ENCODE results near the gene LYL1. TPM values are rescaled to one million over a fixed set of nuclear protein-coding genes. Genes with fewer than 3 reads are reported as not detected.

LYL1 gene
- total and polyA plus RNA-seq, 9 of the 15 experiments (the other 6 are each of a cell fraction or from before 2014, with no cell fraction given), result 1.3 to 266 (median 34.0) TPM

DNA sequence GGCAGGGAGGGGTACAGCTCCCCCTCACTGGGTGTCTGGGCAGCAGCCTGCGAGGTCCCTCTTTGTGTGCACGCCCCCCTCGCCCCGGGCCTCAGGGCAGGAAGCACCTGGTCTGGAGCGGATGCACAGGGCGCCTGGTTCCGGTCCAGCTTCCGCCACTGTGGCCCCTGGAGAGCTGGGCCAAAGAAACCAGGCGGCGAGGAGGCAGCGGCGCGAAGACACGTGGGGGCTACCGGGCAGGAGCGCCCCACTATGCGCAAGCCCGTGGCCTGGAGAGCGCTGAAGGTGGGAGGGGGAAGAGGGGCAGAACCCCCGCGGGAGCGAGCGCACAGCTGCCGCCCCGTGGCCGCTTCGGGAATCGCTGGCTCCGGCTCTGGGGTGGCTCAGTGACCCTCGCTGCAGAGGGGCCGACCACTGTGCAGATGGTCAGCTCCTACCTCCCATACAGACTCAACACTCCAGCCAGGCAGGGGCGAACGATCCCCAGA is 1.7 kb upstream of the LYL1 start (continued):
- TF ChIP-seq, protein P1, sequence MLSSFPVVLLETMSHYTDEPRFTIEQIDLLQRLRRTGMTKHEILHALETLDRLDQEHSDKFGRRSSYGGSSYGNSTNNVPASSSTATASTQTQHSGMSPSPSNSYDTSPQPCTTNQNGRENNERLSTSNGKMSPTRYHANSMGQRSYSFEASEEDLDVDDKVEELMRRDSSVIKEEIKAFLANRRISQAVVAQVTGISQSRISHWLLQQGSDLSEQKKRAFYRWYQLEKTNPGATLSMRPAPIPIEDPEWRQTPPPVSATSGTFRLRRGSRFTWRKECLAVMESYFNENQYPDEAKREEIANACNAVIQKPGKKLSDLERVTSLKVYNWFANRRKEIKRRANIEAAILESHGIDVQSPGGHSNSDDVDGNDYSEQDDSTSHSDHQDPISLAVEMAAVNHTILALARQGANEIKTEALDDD (IDR thresholded peaks at IDR 0.05), result no peak
- TF ChIP-seq KDM1A (IDR thresholded peaks at IDR 0.05) (no peak), ZNF274 (IDR thresholded peaks at IDR 0.05; ENCODE audit: borderline replicate concordance, low read depth, low read length) (no peak), TCF7 (IDR thresholded peaks at IDR 0.05; ENCODE audit: borderline replicate concordance) (no peak), MTA1 (IDR thresholded peaks at IDR 0.05; ENCODE audit: borderline replicate concordance) (0 out of 2 replicates have a peak, but pooled peaks have one; percentile 40), ZNF780A (CRISPR knock-in tag; IDR thresholded peaks at IDR 0.05) (no peak), XRCC3 (IDR thresholded peaks at IDR 0.05) (no peak), CREM (IDR thresholded peaks at IDR 0.05; ENCODE audit: low read depth) (no peak), HDAC2 (IDR thresholded peaks at IDR 0.05) (peak; percentile 47; the same call in 1 of the 2 replicates), ZNF717 (CRISPR knock-in tag; IDR thresholded peaks at IDR 0.05) (peak; percentile 19; the same call in 1 of the 2 replicates), CEBPG (CRISPR knock-in tag; IDR thresholded peaks at IDR 0.05) (no peak), CEBPG (tag; conservative IDR thresholded peaks at IDR 0.05 in 1 of 2, IDR thresholded peaks at IDR 0.05 in 1 of 2) (no peak), HSF4 (CRISPR knock-in tag; IDR thresholded peaks at IDR 0.05; ENCODE audit: borderline replicate concordance) (peak; percentile 40; the same call in 1 of the 2 replicates), SAFB2 (IDR thresholded peaks at IDR 0.05; ENCODE audit: borderline replicate concordance, low read depth, low read length, severe bottlenecking) (no peak), MECOM (CRISPR knock-in tag; IDR thresholded peaks at IDR 0.05) (no peak), YBX1 (IDR thresholded peaks at IDR 0.05) (no peak), SP1 (CRISPR knock-in tag; IDR thresholded peaks at IDR 0.05) (peak; percentile 66; the same call in 1 of the 2 replicates), TSC22D4 (tag; IDR thresholded peaks at IDR 0.05) (no peak), PRMT5 (CRISPR knock-in tag; IDR thresholded peaks at IDR 0.05) (no peak)
- TF ChIP-seq, protein P2, sequence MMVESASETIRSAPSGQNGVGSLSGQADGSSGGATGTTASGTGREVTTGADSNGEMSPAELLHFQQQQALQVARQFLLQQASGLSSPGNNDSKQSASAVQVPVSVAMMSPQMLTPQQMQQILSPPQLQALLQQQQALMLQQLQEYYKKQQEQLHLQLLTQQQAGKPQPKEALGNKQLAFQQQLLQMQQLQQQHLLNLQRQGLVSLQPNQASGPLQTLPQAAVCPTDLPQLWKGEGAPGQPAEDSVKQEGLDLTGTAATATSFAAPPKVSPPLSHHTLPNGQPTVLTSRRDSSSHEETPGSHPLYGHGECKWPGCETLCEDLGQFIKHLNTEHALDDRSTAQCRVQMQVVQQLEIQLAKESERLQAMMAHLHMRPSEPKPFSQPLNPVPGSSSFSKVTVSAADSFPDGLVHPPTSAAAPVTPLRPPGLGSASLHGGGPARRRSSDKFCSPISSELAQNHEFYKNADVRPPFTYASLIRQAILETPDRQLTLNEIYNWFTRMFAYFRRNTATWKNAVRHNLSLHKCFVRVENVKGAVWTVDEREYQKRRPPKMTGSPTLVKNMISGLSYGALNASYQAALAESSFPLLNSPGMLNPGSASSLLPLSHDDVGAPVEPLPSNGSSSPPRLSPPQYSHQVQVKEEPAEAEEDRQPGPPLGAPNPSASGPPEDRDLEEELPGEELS (CRISPR knock-in tag; IDR thresholded peaks at IDR 0.05; ENCODE audit: borderline replicate concordance), result no peak
- TF ChIP-seq, protein P3, sequence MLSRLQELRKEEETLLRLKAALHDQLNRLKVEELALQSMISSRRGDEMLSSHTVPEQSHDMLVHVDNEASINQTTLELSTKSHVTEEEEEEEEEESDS (CRISPR knock-in tag; IDR thresholded peaks at IDR 0.05), result no peak
- TF ChIP-seq, protein P4, sequence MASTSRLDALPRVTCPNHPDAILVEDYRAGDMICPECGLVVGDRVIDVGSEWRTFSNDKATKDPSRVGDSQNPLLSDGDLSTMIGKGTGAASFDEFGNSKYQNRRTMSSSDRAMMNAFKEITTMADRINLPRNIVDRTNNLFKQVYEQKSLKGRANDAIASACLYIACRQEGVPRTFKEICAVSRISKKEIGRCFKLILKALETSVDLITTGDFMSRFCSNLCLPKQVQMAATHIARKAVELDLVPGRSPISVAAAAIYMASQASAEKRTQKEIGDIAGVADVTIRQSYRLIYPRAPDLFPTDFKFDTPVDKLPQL (IDR thresholded peaks at IDR 0.05; ENCODE audit: extremely low read depth, insufficient read length), result no peak
- TF ChIP-seq, protein P5, sequence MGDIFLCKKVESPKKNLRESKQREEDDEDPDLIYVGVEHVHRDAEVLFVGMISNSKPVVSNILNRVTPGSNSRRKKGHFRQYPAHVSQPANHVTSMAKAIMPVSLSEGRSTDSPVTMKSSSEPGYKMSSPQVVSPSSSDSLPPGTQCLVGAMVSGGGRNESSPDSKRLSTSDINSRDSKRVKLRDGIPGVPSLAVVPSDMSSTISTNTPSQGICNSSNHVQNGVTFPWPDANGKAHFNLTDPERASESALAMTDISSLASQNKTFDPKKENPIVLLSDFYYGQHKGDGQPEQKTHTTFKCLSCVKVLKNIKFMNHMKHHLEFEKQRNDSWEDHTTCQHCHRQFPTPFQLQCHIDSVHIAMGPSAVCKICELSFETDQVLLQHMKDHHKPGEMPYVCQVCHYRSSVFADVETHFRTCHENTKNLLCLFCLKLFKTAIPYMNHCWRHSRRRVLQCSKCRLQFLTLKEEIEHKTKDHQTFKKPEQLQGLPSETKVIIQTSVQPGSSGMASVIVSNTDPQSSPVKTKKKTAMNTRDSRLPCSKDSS (IDR thresholded peaks at IDR 0.05; ENCODE audit: low read depth, partially characterized antibody), result no peak
- TF ChIP-seq, protein P6, sequence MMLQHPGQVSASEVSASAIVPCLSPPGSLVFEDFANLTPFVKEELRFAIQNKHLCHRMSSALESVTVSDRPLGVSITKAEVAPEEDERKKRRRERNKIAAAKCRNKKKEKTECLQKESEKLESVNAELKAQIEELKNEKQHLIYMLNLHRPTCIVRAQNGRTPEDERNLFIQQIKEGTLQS (IDR thresholded peaks at IDR 0.05), result no peak
- TF ChIP-seq, protein P6 (CRISPR knock-in tag; conservative IDR thresholded peaks at IDR 0.05), result no peak

All from K562 (cell line).